Osteocyte (in vitro differentiated cells): ENCODE measurements around the gene ESPN. TPM values are rescaled to one million over a fixed set of nuclear protein-coding genes. Genes with fewer than 3 reads are reported as not detected.

Experiments
- DNase-seq: peaks from one replicate; pipeline ENCODE4 v3.0.0; 2021; ENCODE audit warnings: mixed read lengths; ENCODE audit not compliant: unreplicated experiment; ENCODE audit errors: extremely low spot score
- H3K27ac Mint-ChIP-seq: one replicate; pipeline ENCODE4 v1.8.0; 2021; ENCODE audit warnings: mild to moderate bottlenecking, mixed read lengths; ENCODE audit not compliant: unreplicated experiment
- H3K27me3 Mint-ChIP-seq: one replicate; pipeline ENCODE4 v1.8.0; 2021; ENCODE audit warnings: mixed read lengths; ENCODE audit not compliant: unreplicated experiment
- H3K36me3 Mint-ChIP-seq: one replicate; pipeline ENCODE4 v1.8.0; 2021; ENCODE audit warnings: mixed read lengths; ENCODE audit not compliant: unreplicated experiment
- H3K4me1 Mint-ChIP-seq: one replicate; pipeline ENCODE4 v1.8.0; 2021; ENCODE audit warnings: mixed read lengths; ENCODE audit not compliant: unreplicated experiment
- H3K4me3 Mint-ChIP-seq: one replicate; pipeline ENCODE4 v1.8.0; 2021; ENCODE audit warnings: mild to moderate bottlenecking, moderate library complexity, mixed read lengths; ENCODE audit not compliant: unreplicated experiment
- H3K9me3 Mint-ChIP-seq: one replicate; pipeline ENCODE4 v1.8.0; 2021; ENCODE audit warnings: mixed read lengths; ENCODE audit not compliant: unreplicated experiment
- total RNA-seq: library from RNA; stranded (reverse); gene quantifications from 2 replicates; pipeline ENCODE4 v1.2.1, GENCODE V29; 2021
- TF ChIP-seq, protein P1 (sequence below): fragments of 200-600 bp; sonication (generic); IDR thresholded peaks from 2 replicates; pipeline ENCODE4 v1.5.0; 2021; ENCODE audit warnings: antibody characterized with exemption, mild to moderate bottlenecking, moderate library complexity

Gene ESPN
- total RNA-seq, 1 donor from 2014 or later = not detected

GRCh38 chr1:6461538-6462411, 37.2 kb downstream of the ESPN start:
- H3K27me3 Mint-ChIP-seq = no peaks in the 10 kb centered on the region
- peaks cover 9% of the 10 kb centered on the region for H3K36me3 Mint-ChIP-seq
- H3K4me3 Mint-ChIP-seq = no peak overlapping the region
- H3K4me1 Mint-ChIP-seq = no peaks in the 10 kb centered on the region
- H3K27ac Mint-ChIP-seq = no peak overlapping the region
- TF ChIP-seq, protein P1, sequence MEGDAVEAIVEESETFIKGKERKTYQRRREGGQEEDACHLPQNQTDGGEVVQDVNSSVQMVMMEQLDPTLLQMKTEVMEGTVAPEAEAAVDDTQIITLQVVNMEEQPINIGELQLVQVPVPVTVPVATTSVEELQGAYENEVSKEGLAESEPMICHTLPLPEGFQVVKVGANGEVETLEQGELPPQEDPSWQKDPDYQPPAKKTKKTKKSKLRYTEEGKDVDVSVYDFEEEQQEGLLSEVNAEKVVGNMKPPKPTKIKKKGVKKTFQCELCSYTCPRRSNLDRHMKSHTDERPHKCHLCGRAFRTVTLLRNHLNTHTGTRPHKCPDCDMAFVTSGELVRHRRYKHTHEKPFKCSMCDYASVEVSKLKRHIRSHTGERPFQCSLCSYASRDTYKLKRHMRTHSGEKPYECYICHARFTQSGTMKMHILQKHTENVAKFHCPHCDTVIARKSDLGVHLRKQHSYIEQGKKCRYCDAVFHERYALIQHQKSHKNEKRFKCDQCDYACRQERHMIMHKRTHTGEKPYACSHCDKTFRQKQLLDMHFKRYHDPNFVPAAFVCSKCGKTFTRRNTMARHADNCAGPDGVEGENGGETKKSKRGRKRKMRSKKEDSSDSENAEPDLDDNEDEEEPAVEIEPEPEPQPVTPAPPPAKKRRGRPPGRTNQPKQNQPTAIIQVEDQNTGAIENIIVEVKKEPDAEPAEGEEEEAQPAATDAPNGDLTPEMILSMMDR = no peak
- no peaks in the 10 kb centered on the region for H3K9me3 Mint-ChIP-seq
- no peak for DNase-seq

GRCh38 chr1:6462412-6463119, 38.0 kb downstream of the ESPN start:
- TF ChIP-seq, protein P1 = no peak
- Mint-ChIP-seq H3K4me3 (no peak overlapping the region), H3K27me3 (no peaks in the 10 kb centered on the region), H3K27ac (no peak overlapping the region), H3K36me3 (peaks cover 9% of the 10 kb centered on the region), H3K9me3 (no peaks in the 10 kb centered on the region), H3K4me1 (no peaks in the 10 kb centered on the region)
- no peak for DNase-seq

GRCh38 chr1:6463120-6463412, 38.5 kb downstream of the ESPN start:
- no peak for DNase-seq
- no peaks in the 10 kb centered on the region for H3K9me3 Mint-ChIP-seq
- H3K4me1 Mint-ChIP-seq = no peaks in the 10 kb centered on the region
- no peaks in the 10 kb centered on the region for H3K27me3 Mint-ChIP-seq
- TF ChIP-seq, protein P1 = no peak
- peaks cover 9% of the 10 kb centered on the region for H3K36me3 Mint-ChIP-seq
- H3K4me3 Mint-ChIP-seq = no peak overlapping the region
- no peak overlapping the region for H3K27ac Mint-ChIP-seq

GRCh38 chr1:6464514-6464836, 39.9 kb downstream of the ESPN start:
- Mint-ChIP-seq H3K27ac (no peak overlapping the region), H3K4me1 (no peaks in the 10 kb centered on the region), H3K36me3 (peaks cover 12% of the 10 kb centered on the region), H3K9me3 (no peaks in the 10 kb centered on the region), H3K27me3 (no peaks in the 10 kb centered on the region), H3K4me3 (no peak overlapping the region)
- DNase-seq = no peak
- TF ChIP-seq, protein P1 = no peak

- Mint-ChIP-seq H3K4me3 (no peak overlapping the region), H3K4me1 (no peaks in the 10 kb centered on the region), H3K27ac (no peak overlapping the region), H3K9me3 (no peaks in the 10 kb centered on the region), H3K27me3 (no peaks in the 10 kb centered on the region), H3K36me3 (peaks cover 13% of the 10 kb centered on the region)
- DNase-seq = no peak
- TF ChIP-seq, protein P1 = no peak
Observed at GRCh38 chr1:6464915-6465314, 40.3 kb downstream of the ESPN start.
